H9 (cell line): ENCODE data around the gene PARVB. TPM values are rescaled to one million over a fixed set of nuclear protein-coding genes. Genes with fewer than 3 reads are reported as not detected.

ENCODE experiments used
- DNase-seq: peaks from one replicate; pipeline ENCODE4 v3.0.0-alpha.2; 2017
- H2AFZ ChIP-seq: one replicate; pipeline ENCODE4 v1.6.1; 2013; ENCODE audit warnings: mild to moderate bottlenecking, low read length, control low read depth, moderate library complexity
- H2AK5ac ChIP-seq: 2 replicates; pipeline ENCODE4 v1.6.1; 2013; ENCODE audit warnings: low read length, control low read depth, mixed read lengths; ENCODE audit not compliant: insufficient read length
- H2BK120ac ChIP-seq: one replicate; pipeline ENCODE4 v1.6.1; 2013; ENCODE audit warnings: low read depth, mild to moderate bottlenecking, low read length, control low read depth, inconsistent platforms; ENCODE audit not compliant: poor library complexity, severe bottlenecking
- H2BK12ac ChIP-seq: 2 replicates; pipeline ENCODE4 v1.6.1; 2013; ENCODE audit warnings: low read length, control low read depth, mixed read lengths, low read depth; ENCODE audit not compliant: insufficient read length
- H2BK15ac ChIP-seq: 2 replicates; pipeline ENCODE4 v1.6.1; 2013; ENCODE audit warnings: low read depth, low read length, control low read depth
- H2BK20ac ChIP-seq: one replicate; pipeline ENCODE4 v1.6.1; 2013; ENCODE audit warnings: low read depth, mild to moderate bottlenecking, low read length, control low read depth, inconsistent platforms; ENCODE audit not compliant: poor library complexity, severe bottlenecking
- H2BK5ac ChIP-seq: 2 replicates; pipeline ENCODE4 v1.6.1; 2013; ENCODE audit warnings: low read length, control low read depth, mixed read lengths; ENCODE audit not compliant: insufficient read length
- H3K14ac ChIP-seq: 2 replicates; pipeline ENCODE4 v1.6.1; 2013; ENCODE audit warnings: low read length, control low read depth; ENCODE audit not compliant: insufficient read depth
- H3K18ac ChIP-seq: 2 replicates; pipeline ENCODE4 v1.6.1; 2013; ENCODE audit warnings: low read depth, mild to moderate bottlenecking, mixed read lengths, low read length, control low read depth; ENCODE audit not compliant: insufficient read length
- H3K23ac ChIP-seq: 2 replicates; pipeline ENCODE4 v1.6.1; 2013; ENCODE audit warnings: low read length, control low read depth, mixed read lengths, low read depth; ENCODE audit not compliant: insufficient read length
- H3K23me2 ChIP-seq: 2 replicates; pipeline ENCODE4 v1.6.1; 2013; ENCODE audit warnings: low read depth, mild to moderate bottlenecking, mixed read lengths, low read length, control low read depth; ENCODE audit not compliant: insufficient read length, poor library complexity, severe bottlenecking
- H3K27ac ChIP-seq: 2 replicates; pipeline ENCODE4 v1.5.1; 2013; ENCODE audit warnings: low read length, control low read depth, mixed read lengths, low read depth; ENCODE audit not compliant: insufficient read length
- H3K27me3 ChIP-seq: 2 replicates; pipeline ENCODE4 v1.6.1; 2013; ENCODE audit warnings: low read length, control low read depth, inconsistent platforms; ENCODE audit not compliant: insufficient read depth
- H3K4ac ChIP-seq: 2 replicates; pipeline ENCODE4 v1.6.1; 2013; ENCODE audit warnings: low read depth, mild to moderate bottlenecking, control low read depth, inconsistent platforms, low read length, moderate library complexity
- H3K4me1 ChIP-seq: 2 replicates; pipeline ENCODE4 v1.6.1; 2013; ENCODE audit warnings: low read length, control low read depth, inconsistent platforms; ENCODE audit not compliant: insufficient read depth
- H3K4me2 ChIP-seq: 2 replicates; pipeline ENCODE4 v1.6.1; 2013; ENCODE audit warnings: low read length, control low read depth, mixed read lengths; ENCODE audit not compliant: insufficient read length, insufficient read depth
- H3K56ac ChIP-seq: 2 replicates; pipeline ENCODE4 v1.6.1; 2013; ENCODE audit warnings: low read depth, mild to moderate bottlenecking, mixed read lengths, low read length, control low read depth; ENCODE audit not compliant: insufficient read length
- H3K79me1 ChIP-seq: 2 replicates; pipeline ENCODE4 v1.6.1; 2013; ENCODE audit warnings: low read depth, mild to moderate bottlenecking, moderate library complexity, low read length, control low read depth, inconsistent platforms; ENCODE audit not compliant: insufficient read depth, poor library complexity, severe bottlenecking
- H3K79me2 ChIP-seq: 2 replicates; pipeline ENCODE4 v1.6.1; 2013; ENCODE audit warnings: low read length, control low read depth, inconsistent platforms; ENCODE audit not compliant: insufficient read depth
- H3K9ac ChIP-seq: 2 replicates; pipeline ENCODE4 v1.6.1; 2013; ENCODE audit warnings: low read length, control low read depth, mixed read lengths; ENCODE audit not compliant: insufficient read length; ENCODE audit errors: extremely low read depth
- H3K9me3 ChIP-seq: one replicate; pipeline ENCODE4 v1.6.1; 2013; ENCODE audit warnings: low read depth, low read length, inconsistent platforms; ENCODE audit not compliant: control insufficient read depth
- H3T11ph ChIP-seq: one replicate; pipeline ENCODE4 v1.6.1; 2013; ENCODE audit warnings: mild to moderate bottlenecking, low read length, control low read depth, inconsistent platforms
- H4K20me1 ChIP-seq: one replicate; pipeline ENCODE4 v1.6.1; 2013; ENCODE audit not compliant: control insufficient read depth, insufficient read length, insufficient read depth
- H4K5ac ChIP-seq: 2 replicates; pipeline ENCODE4 v1.6.1; 2013; ENCODE audit warnings: low read depth, mild to moderate bottlenecking, mixed read lengths, low read length, control low read depth; ENCODE audit not compliant: insufficient read length
- H4K8ac ChIP-seq: replicated peaks from 2 replicates; pipeline ENCODE4 v1.6.1; 2013; ENCODE audit warnings: low read length, control low read depth, mixed read lengths, low read depth; ENCODE audit not compliant: insufficient read length
- H4K91ac ChIP-seq: 2 replicates; pipeline ENCODE4 v1.6.1; 2013; ENCODE audit warnings: low read depth, mild to moderate bottlenecking, moderate library complexity, mixed read lengths, low read length, control low read depth; ENCODE audit not compliant: insufficient read length
- H3K27ac Mint-ChIP-seq, 3 experiments: 2 replicates in 2 of 3; 3 replicates in 1 of 3; pipeline ENCODE4 v1.8.0; 2020 to 2021; ENCODE audit warnings: mixed read lengths in 3 of 3, mild to moderate bottlenecking in 1 of 3, moderate library complexity in 1 of 3
- H3K27me3 Mint-ChIP-seq: 2 replicates; pipeline ENCODE4 v1.8.0; 2021; ENCODE audit warnings: low read depth, mild to moderate bottlenecking, moderate library complexity, mixed read lengths
- H3K36me3 Mint-ChIP-seq, 3 experiments: 2 replicates in 2 of 3; 3 replicates in 1 of 3; pipeline ENCODE4 v1.8.0; 2020 to 2021; ENCODE audit warnings: low read depth in 3 of 3, mixed read lengths in 3 of 3; ENCODE audit not compliant: insufficient read depth in 1 of 3
- H3K4me1 Mint-ChIP-seq, 2 experiments: 2 replicates each; pipeline ENCODE4 v1.8.0; 2020; ENCODE audit warnings: mixed read lengths in 2 of 2
- H3K4me3 Mint-ChIP-seq, 2 experiments: 2 replicates in 1 of 2; 3 replicates in 1 of 2; pipeline ENCODE4 v1.8.0; 2020 to 2021; ENCODE audit warnings: mild to moderate bottlenecking in 2 of 2, mixed read lengths in 2 of 2, moderate library complexity in 1 of 2
- H3K9me3 Mint-ChIP-seq, 2 experiments: 2 replicates in 1 of 2; 3 replicates in 1 of 2; pipeline ENCODE4 v1.8.0; 2020; ENCODE audit warnings: mild to moderate bottlenecking in 2 of 2, mixed read lengths in 2 of 2, moderate library complexity in 1 of 2
- CTCF ChIP-seq: fragments of 200-600 bp; sonication (generic); conservative IDR thresholded peaks from 3 replicates; pipeline ENCODE4 v1.8.0; 2021; ENCODE audit warnings: antibody characterized with exemption, mild to moderate bottlenecking
- WGBS: extraction: QIAGEN DNeasy Blood & Tissue Kit; methylation state at CpG from one replicate; pipeline ENCODE4 v1.1.7; 2013; ENCODE audit warnings: missing lambda C conversion rate, low lambda C conversion rate, mixed read lengths; ENCODE audit not compliant: insufficient read length; ENCODE audit errors: extremely low coverage; 5-methylcytosine and 5-hydroxymethylcytosine counted together
- total RNA-seq: library from RNA; stranded (reverse); gene quantifications from 2 replicates; pipeline ENCODE4 v1.2.1, GENCODE V29; 2021

PARVB gene
- total RNA-seq, 1 experiment from 2014 or later: 15.6 TPM

DNA sequence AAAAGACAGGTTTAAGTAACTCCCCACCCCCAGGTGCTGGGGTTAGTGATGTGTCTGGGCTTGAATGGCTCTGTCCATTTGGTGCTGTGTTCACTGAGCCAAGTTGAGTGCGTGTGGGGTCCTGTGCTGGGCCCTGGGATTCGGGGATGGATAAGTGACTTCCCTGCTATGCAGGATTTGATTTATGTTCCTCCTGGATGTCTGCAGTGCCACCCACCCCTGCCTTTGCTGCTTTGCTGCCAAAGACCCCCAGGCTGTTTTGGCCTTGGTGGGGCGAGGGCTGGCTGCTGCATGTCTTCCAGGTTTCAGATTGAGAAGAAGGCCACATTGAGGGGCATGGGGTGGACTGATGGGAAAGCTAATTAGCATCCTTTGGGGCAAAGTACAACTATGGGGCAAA is 78.8 kb downstream of the PARVB start:
- Histone ChIP-seq H3K27ac (no peak overlapping the region), H3K4me1 (peaks cover 3% of the 10 kb centered on the region; the same call in 1 of the 2 replicates), H2BK12ac (no peak overlapping the region), H3K4ac (no peak overlapping the region), H2AK5ac (no peak overlapping the region), H4K8ac (no peak overlapping the region), H3K79me1 (no peaks in the 10 kb centered on the region), H3K23ac (no peak overlapping the region), H2BK5ac (no peak overlapping the region), H4K91ac (no peak overlapping the region), H3K79me2 (no peaks in the 10 kb centered on the region), H2AFZ (no peak overlapping the region), H3K4me2 (no peak overlapping the region), H2BK120ac (no peak overlapping the region), H3K9ac (no peak overlapping the region), H4K5ac (no peak overlapping the region), H3K27me3 (no peaks in the 10 kb centered on the region), H3K9me3 (no peaks in the 10 kb centered on the region), H3K14ac (no peak overlapping the region), H3K23me2 (no peaks in the 10 kb centered on the region), H3K18ac (no peak overlapping the region), H2BK20ac (no peak overlapping the region), H3T11ph (no peak overlapping the region), H3K56ac (no peak overlapping the region), H2BK15ac (no peak overlapping the region), H4K20me1 (no peaks in the 10 kb centered on the region)
- no CpG with 5 or more reads among the region's 3 CpGs for WGBS
- no peak overlapping the region for H3K4me3 Mint-ChIP-seq
- no peak overlapping the region for H3K27ac Mint-ChIP-seq
- peaks cover 21 to 27% of the 10 kb centered on the region in 2 experiments for H3K4me1 Mint-ChIP-seq
- peaks cover 10 to 16% of the 10 kb centered on the region in 2 experiments for H3K9me3 Mint-ChIP-seq
- no peak for DNase-seq
- peaks cover 14 to 36% (median 15%) of the 10 kb centered on the region in 3 experiments for H3K36me3 Mint-ChIP-seq
- no peaks in the 10 kb centered on the region for H3K27me3 Mint-ChIP-seq
- TF ChIP-seq CTCF: no peak
